ENCODE data around the gene FLYWCH1. TPM values are rescaled to one million over a fixed set of nuclear protein-coding genes. Genes with fewer than 3 reads are reported as not detected.

FLYWCH1 gene
- total and polyA plus RNA-seq, 9 of the 15 experiments (the other 6 are each of a cell fraction or from before 2014, with no cell fraction given): 0.18 to 33.6 (median 11.3) TPM

DNA sequence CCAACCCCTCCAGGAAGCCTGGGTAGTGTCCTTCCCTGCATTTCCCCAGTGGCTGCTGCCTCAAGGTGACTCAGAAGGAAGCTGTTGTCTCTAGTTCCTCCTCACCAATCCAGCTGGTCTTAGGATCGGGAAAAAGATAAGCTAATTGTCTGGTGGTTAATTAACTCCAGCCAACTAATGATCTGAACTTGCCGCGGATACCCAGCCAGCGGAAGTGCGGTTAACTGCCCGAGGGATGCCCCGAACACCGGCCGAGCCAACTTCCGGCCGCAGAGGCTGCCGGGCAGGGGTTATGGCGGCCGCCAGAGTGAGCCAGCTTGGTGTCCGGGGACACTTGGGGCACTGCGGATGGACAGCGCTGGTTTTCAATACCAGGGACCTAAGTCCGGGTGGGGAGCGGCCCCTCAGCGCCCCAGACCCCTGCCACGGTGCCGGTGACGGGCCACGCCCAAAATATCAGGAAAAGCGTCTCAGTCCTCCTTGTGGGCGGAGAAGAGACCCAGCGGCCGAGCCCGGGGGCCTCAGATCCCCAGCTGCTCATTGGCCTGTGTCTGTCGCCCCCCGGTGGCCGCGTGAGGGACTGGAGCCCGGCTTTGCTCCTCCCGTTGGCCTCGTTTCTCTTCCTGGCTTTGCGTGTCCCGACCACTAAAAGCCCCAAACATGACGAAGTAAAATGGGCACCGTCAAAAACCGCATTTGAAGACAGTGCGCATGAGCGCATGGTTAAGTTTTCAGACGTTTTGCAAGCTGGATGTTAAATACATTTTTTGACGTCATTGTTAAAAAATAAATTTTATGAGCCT, 43.5 kb upstream of the FLYWCH1 start (continued):
- TF ChIP-seq ZNF324 (CRISPR knock-in tag; IDR thresholded peaks at IDR 0.05) (peak; percentile 66; the same call in 1 of the 2 replicates), PRPF4 (IDR thresholded peaks at IDR 0.05; ENCODE audit: insufficient read depth, low read depth, low read length, poor library complexity, severe bottlenecking) (no peak), ZNF124 (CRISPR knock-in tag; IDR thresholded peaks at IDR 0.05) (no peak), TRIM24 (IDR thresholded peaks at IDR 0.05) (peak in 1 of 2 experiments; percentile 77; a peak in 2 of 4 replicates), L3MBTL2 (IDR thresholded peaks at IDR 0.05) (peak; percentile 84), RHOXF2B (CRISPR knock-in tag; conservative IDR thresholded peaks at IDR 0.05) (no peak), EWSR1 (IDR thresholded peaks at IDR 0.05; ENCODE audit: borderline replicate concordance, low read depth, partially characterized antibody) (no peak), ZNF583 (CRISPR knock-in tag; IDR thresholded peaks at IDR 0.05) (peak; percentile 93), SIX5 (IDR thresholded peaks at IDR 0.05; ENCODE audit: borderline replicate concordance in 1 of 2, insufficient read depth in 1 of 2, low read depth in 1 of 2, low read length in 2 of 2) (no peak; a peak in 1 of 4 replicates), POU5F1 (IDR thresholded peaks at IDR 0.05; ENCODE audit: borderline replicate concordance, low read depth, low read length, partially characterized antibody) (no peak), CBX2 (IDR thresholded peaks at IDR 0.05; ENCODE audit: insufficient read depth, low read length, poor library complexity, severe bottlenecking) (no peak), ZFP30 (CRISPR knock-in tag; IDR thresholded peaks at IDR 0.05; ENCODE audit: borderline replicate concordance) (no peak), RCOR1 (IDR thresholded peaks at IDR 0.05; ENCODE audit: borderline replicate concordance in 1 of 2, low read depth in 2 of 2, low read length in 2 of 2) (peak in 1 of 2 experiments; percentile 35; a peak in 1 of 4 replicates), BRF2 (IDR thresholded peaks at IDR 0.05; ENCODE audit: borderline replicate concordance, insufficient read depth, insufficient read length) (no peak), ZNF696 (CRISPR knock-in tag; conservative IDR thresholded peaks at IDR 0.05) (no peak), BRD9 (IDR thresholded peaks at IDR 0.05; ENCODE audit: low read depth, partially characterized antibody) (peak; percentile 42), NBN (IDR thresholded peaks at IDR 0.05; ENCODE audit: low read depth) (peak; percentile 61; the same call in 1 of the 2 replicates), BMI1 (IDR thresholded peaks at IDR 0.05; ENCODE audit: low read length) (no peak), USF1 (CRISPR knock-in tag; IDR thresholded peaks at IDR 0.05) (no peak)
- TF ChIP-seq, protein P1, sequence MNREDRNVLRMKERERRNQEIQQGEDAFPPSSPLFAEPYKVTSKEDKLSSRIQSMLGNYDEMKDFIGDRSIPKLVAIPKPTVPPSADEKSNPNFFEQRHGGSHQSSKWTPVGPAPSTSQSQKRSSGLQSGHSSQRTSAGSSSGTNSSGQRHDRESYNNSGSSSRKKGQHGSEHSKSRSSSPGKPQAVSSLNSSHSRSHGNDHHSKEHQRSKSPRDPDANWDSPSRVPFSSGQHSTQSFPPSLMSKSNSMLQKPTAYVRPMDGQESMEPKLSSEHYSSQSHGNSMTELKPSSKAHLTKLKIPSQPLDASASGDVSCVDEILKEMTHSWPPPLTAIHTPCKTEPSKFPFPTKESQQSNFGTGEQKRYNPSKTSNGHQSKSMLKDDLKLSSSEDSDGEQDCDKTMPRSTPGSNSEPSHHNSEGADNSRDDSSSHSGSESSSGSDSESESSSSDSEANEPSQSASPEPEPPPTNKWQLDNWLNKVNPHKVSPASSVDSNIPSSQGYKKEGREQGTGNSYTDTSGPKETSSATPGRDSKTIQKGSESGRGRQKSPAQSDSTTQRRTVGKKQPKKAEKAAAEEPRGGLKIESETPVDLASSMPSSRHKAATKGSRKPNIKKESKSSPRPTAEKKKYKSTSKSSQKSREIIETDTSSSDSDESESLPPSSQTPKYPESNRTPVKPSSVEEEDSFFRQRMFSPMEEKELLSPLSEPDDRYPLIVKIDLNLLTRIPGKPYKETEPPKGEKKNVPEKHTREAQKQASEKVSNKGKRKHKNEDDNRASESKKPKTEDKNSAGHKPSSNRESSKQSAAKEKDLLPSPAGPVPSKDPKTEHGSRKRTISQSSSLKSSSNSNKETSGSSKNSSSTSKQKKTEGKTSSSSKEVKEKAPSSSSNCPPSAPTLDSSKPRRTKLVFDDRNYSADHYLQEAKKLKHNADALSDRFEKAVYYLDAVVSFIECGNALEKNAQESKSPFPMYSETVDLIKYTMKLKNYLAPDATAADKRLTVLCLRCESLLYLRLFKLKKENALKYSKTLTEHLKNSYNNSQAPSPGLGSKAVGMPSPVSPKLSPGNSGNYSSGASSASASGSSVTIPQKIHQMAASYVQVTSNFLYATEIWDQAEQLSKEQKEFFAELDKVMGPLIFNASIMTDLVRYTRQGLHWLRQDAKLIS (CRISPR knock-in tag; IDR thresholded peaks at IDR 0.05): peak; percentile 82; the same call in 1 of the 2 replicates
- TF ChIP-seq, protein P2, sequence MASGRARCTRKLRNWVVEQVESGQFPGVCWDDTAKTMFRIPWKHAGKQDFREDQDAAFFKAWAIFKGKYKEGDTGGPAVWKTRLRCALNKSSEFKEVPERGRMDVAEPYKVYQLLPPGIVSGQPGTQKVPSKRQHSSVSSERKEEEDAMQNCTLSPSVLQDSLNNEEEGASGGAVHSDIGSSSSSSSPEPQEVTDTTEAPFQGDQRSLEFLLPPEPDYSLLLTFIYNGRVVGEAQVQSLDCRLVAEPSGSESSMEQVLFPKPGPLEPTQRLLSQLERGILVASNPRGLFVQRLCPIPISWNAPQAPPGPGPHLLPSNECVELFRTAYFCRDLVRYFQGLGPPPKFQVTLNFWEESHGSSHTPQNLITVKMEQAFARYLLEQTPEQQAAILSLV (tag; IDR thresholded peaks at IDR 0.05): no peak

Data from K562 (cell line).